Fibroblast of villous mesenchyme (primary cell): ENCODE results near the gene EIF4G3. TPM values are rescaled to one million over a fixed set of nuclear protein-coding genes. Genes with fewer than 3 reads are reported as not detected.
A peak's percentile ranks its signal among the peaks of the same experiment; 100 is the strongest.

ENCODE experiments used
- DNase-seq: peaks from one replicate; pipeline ENCODE4 v3.0.0-alpha.2; 2010; ENCODE audit warnings: low read depth
- H3K4me3 ChIP-seq: 2 replicates; pipeline ENCODE4 v1.5.1; 2011; ENCODE audit warnings: low read depth, mild to moderate bottlenecking, low read length
- total RNA-seq: library from RNA; depleted of rRNA; stranded (reverse); fragments of >200 nt; gene quantifications from 2 replicates; pipeline ENCODE4 v1.2.3, GENCODE V29; 2012
- TF ChIP-seq, protein P1 (sequence below): IDR thresholded peaks from 2 replicates; pipeline ENCODE4 v1.5.1; 2012; ENCODE audit warnings: low read depth, mild to moderate bottlenecking, low read length; ENCODE audit not compliant: insufficient read depth

Gene EIF4G3
- total RNA-seq, 1 donor = 66.5 TPM

DNA sequence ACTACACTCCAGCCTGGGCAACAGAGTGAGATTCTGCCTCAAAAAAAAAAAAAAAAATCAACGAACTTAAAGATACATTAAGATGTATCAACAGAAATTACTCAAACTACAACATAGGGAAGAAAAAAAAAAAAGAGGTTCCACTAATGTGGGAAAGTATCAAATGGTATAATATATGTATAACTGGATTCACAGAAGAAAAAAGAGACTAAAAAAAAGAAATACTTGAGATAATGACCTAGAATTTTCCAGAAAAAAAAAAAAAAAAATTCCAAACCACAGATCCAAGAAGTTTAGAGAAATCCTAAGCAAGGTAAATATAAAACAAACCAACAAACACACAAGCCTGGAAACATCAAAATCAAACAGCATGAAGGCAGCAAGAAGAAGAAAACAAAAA is 45.5 kb downstream of the EIF4G3 start:
- DNase-seq = no peak
- TF ChIP-seq, protein P1, sequence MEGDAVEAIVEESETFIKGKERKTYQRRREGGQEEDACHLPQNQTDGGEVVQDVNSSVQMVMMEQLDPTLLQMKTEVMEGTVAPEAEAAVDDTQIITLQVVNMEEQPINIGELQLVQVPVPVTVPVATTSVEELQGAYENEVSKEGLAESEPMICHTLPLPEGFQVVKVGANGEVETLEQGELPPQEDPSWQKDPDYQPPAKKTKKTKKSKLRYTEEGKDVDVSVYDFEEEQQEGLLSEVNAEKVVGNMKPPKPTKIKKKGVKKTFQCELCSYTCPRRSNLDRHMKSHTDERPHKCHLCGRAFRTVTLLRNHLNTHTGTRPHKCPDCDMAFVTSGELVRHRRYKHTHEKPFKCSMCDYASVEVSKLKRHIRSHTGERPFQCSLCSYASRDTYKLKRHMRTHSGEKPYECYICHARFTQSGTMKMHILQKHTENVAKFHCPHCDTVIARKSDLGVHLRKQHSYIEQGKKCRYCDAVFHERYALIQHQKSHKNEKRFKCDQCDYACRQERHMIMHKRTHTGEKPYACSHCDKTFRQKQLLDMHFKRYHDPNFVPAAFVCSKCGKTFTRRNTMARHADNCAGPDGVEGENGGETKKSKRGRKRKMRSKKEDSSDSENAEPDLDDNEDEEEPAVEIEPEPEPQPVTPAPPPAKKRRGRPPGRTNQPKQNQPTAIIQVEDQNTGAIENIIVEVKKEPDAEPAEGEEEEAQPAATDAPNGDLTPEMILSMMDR = no peak

DNA sequence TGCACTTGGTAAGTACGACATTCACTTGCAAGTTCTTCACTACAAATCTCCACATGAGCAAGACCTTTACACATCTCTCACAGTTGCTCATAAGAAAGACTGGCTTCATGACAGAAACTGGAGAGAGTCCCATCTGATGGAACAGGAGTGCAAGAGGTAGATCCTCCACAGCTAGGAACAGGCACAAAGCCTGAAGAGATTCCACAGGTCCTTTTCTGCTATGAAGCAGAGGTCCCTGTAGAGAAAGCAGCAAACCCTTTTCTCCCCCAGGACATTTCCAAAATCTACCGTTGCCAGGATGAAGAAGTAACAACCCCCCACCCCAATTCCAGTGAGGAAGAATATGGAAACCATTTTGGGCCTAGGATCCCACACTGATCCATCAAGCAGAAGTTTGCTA is 47.3 kb downstream of the EIF4G3 start:
- DNase-seq = no peak
- no peak overlapping the region for H3K4me3 ChIP-seq
- TF ChIP-seq, protein P1 = no peak

More for the DNA sequence above, 45.5 kb downstream of the EIF4G3 start:
- no peak overlapping the region for H3K4me3 ChIP-seq

DNA sequence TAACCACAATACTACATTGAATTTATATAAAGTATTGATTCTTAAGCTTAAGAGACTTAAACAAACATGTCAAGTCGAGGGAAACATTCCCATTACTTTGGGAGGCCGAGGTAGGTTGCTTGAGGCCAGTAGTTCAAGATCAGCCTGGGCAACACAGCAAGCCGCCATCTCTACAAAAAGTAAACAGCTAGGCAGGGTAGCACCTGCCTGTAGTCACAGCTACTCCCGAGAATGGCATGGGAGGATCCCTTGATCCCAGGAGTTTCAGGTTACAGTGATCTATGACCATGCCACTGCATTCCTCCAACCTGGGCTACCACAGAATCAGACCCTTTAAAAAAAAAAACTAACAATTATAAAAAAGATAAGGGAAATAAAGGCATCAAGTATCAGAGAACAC is 50.4 kb downstream of the EIF4G3 start:
- no peak overlapping the region for H3K4me3 ChIP-seq
- TF ChIP-seq, protein P1 = no peak
- DNase-seq = no peak

DNA sequence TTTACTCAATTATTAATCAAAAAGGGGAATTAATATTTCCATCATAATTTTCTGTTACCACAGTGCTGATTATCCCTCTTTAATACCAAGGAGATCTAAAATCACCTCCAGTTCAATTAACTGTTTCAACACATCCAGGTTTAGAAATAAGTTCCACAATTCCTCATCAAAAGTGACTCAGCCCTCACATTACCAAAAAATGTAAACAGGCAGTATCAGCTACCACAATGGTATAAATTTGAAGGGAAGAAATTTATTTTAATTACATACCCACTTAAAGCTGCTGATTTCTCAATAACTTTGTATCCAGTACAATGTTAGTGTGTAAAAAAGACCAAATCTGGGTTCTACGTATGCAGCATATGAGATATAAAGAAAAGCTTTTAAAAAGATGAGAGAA is 51.9 kb downstream of the EIF4G3 start:
- TF ChIP-seq, protein P1 = no peak
- no peak overlapping the region for H3K4me3 ChIP-seq
- DNase-seq = peak; percentile 91

DNA sequence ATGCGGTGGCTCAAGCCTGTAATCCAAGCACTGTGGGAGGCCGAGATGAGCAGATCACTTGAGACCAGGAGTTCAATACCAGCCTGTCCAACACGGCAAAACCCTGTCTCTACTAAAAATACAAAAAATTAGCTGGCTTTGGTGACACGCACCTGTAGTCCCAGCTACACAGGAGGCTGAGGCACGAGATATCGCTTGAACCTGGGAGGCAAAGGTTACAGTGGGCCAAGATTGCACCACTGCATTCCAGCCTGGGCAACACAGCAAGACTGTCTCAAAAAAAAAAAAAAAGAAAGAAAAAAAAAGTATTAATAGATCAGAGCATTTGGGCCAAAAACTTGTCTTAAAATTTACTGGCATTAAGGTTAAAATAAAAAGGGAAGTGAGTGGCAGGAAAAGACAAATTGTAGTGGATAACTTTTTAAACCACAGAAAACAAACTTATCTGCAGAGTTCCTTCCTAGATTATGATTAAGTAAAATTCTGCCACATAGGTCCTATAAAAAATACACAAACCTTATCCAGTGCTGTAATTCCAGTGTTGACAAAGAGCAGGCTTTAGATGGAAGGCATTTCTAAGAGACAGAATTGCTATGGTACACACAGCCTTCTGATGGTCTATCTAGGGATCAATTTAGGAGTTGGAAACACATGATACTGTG is 53.3 kb downstream of the EIF4G3 start:
- peak; percentile 70 for DNase-seq
- TF ChIP-seq, protein P1 = no peak
- no peak overlapping the region for H3K4me3 ChIP-seq

DNA sequence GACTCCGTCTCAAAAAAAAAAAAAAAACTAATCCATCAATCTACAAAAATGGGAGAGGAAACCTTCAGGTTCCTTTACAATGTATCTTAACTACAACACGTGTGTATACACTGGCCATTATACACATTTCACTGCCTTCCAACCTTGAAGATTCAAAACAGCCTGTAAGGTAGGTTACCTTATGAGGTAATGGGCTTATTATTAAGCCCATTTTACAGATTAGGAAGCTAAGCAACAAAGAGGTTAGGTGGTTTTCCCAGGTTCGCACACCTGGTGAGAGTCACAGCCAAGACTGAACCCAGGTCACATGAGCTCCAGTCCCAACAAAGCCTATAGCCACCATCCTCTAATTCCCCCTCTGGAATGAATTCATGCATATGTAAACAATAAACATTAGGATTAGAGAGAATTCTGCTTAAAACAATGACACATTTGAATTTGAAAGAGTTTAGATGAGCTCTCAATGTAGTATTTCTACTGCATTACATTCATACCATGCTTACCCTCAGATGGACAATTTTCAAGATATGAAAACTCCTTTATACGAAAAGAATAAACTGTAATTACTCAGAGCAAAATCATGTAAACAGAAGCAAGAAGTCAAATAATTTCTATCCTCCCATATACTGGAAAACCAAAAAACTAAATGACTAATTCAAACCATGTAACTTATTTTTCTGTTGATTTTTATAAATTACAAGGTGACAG is 54.8 kb downstream of the EIF4G3 start:
- peak; percentile 27 for DNase-seq
- no peak overlapping the region for H3K4me3 ChIP-seq
- TF ChIP-seq, protein P1 = no peak

DNA sequence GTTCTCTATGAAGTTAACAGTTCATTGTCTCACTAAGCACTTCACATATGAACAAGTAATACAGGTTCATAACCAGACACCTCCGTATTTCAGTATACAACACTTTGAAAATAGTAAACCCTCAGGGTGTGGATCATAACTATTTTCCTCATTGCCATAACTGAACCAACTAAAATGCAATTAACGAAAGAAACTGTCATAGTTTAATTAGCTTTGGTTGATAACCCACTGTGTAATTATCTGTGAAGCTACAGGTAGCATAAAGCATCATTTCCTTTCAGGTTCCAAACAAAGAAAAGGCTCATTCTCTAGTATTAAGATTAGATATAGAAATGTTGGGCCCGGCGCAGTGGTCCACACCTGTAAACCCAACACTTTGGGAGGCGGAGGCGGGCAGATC is 58.5 kb downstream of the EIF4G3 start:
- TF ChIP-seq, protein P1 = no peak
- H3K4me3 ChIP-seq = no peak overlapping the region
- DNase-seq = no peak
